ENCODE results near the gene CDH13.

CDH13 gene

DNA sequence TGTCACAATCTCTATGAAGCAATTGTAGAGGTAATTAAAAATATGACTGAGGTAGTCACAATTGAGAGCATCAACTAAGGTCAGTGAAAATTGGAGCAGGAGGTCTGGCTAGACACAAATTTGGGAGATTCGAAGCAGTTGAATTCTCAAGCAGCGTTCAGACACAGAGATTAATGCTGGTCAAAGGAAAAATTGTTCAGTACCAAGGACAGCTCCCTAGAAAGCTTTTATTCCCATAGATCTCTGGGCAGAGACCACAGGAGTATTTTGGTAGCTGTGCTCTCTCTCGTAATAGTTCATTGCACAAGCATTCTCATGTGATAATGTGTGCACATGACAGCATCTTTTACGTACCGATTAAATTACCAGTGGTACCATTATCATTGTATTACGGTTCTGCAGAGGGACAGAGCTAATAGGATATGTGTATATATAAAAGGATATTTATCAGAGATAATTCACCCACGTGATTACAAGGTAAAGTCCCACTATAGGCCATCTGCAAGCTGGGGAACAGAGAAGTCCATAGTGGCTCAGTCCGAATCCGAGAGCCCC is 793.5 kb downstream of the CDH13 start:
- TF ChIP-seq, protein P1, sequence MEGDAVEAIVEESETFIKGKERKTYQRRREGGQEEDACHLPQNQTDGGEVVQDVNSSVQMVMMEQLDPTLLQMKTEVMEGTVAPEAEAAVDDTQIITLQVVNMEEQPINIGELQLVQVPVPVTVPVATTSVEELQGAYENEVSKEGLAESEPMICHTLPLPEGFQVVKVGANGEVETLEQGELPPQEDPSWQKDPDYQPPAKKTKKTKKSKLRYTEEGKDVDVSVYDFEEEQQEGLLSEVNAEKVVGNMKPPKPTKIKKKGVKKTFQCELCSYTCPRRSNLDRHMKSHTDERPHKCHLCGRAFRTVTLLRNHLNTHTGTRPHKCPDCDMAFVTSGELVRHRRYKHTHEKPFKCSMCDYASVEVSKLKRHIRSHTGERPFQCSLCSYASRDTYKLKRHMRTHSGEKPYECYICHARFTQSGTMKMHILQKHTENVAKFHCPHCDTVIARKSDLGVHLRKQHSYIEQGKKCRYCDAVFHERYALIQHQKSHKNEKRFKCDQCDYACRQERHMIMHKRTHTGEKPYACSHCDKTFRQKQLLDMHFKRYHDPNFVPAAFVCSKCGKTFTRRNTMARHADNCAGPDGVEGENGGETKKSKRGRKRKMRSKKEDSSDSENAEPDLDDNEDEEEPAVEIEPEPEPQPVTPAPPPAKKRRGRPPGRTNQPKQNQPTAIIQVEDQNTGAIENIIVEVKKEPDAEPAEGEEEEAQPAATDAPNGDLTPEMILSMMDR (IDR thresholded peaks at IDR 0.05; ENCODE audit: low read depth, low read length) = no peak
- in situ Hi-C loops (cut with HindIII; ENCODE audit: low sequenced_read_pairs) = no loop called here
- peak; percentile 42 for DNase-seq (ENCODE audit: low read depth, low spot score)
- no peak overlapping the region for H3K4me3 ChIP-seq (ENCODE audit: low read depth, low read length)

- DNase-seq (ENCODE audit: low read depth, low spot score) = peak; percentile 34
- TF ChIP-seq, protein P1 (IDR thresholded peaks at IDR 0.05; ENCODE audit: low read depth, low read length) = no peak
- H3K4me3 ChIP-seq (ENCODE audit: low read depth, low read length) = no peak overlapping the region
- in situ Hi-C loops (cut with HindIII; ENCODE audit: low sequenced_read_pairs) = no loop called here
Observed at GRCh38 chr16:83433201-83433600, 806.4 kb downstream of the CDH13 start.

GRCh38 chr16:83437036-83437435 is 810.3 kb downstream of the CDH13 start:
- in situ Hi-C loops (cut with HindIII; ENCODE audit: low sequenced_read_pairs) = no loop called here

GRCh38 chr16:83438326-83438725 is 811.6 kb downstream of the CDH13 start:
- no peak for DNase-seq (ENCODE audit: low read depth, low spot score)
- in situ Hi-C loops (cut with HindIII; ENCODE audit: low sequenced_read_pairs) = no loop called here
- no peak overlapping the region for H3K4me3 ChIP-seq (ENCODE audit: low read depth, low read length)
- TF ChIP-seq, protein P1 (IDR thresholded peaks at IDR 0.05; ENCODE audit: low read depth, low read length) = no peak

More at GRCh38 chr16:83437036-83437435, 810.3 kb downstream of the CDH13 start:
- no peak overlapping the region for H3K4me3 ChIP-seq (ENCODE audit: low read depth, low read length)
- no peak for DNase-seq (ENCODE audit: low read depth, low spot score)
- TF ChIP-seq, protein P1 (IDR thresholded peaks at IDR 0.05; ENCODE audit: low read depth, low read length) = no peak

DNA sequence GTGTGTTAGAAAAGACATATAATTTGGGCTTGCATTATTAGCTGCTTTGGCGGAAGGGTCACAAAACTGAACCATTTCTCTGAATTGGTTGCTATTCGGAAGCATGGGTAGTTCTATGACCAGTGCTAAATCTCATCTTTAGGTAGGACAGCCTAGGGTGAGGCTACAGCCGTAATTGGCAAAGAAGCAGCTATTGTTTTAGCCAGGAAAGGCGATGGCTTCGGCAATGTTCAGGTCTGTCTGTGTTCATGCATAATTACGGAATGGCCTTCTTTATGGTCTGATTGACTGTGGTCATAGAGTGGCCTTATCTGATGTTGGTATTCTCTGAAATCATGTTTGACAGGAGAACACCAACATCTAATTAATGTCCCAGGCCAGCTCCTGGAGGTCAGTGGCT is 812.6 kb downstream of the CDH13 start:
- no peak for DNase-seq (ENCODE audit: low read depth, low spot score)
- TF ChIP-seq, protein P1 (IDR thresholded peaks at IDR 0.05; ENCODE audit: low read depth, low read length) = no peak
- no peak overlapping the region for H3K4me3 ChIP-seq (ENCODE audit: low read depth, low read length)
- in situ Hi-C loops (cut with HindIII; ENCODE audit: low sequenced_read_pairs) = no loop called here

DNA sequence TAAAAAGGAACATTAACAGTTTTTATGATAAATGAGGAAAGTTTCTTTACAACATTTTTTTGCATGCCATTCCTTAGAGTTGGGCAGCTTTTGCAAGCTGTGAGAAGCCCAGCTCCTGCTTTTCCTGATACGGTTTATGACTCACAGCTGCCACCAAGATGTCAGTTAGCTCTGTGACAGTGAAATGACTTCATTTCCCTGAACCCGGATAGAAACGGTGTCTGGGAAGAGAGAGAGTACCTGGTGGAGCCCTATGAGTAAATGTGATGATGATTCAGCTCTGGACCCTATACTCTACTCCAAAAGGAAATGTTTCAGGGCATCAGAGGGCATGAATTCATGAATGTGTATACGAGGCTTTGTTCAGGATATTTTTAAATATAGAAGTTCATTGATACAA is 814.7 kb downstream of the CDH13 start:
- TF ChIP-seq, protein P1 (IDR thresholded peaks at IDR 0.05; ENCODE audit: low read depth, low read length) = no peak
- no peak for DNase-seq (ENCODE audit: low read depth, low spot score)
- H3K4me3 ChIP-seq (ENCODE audit: low read depth, low read length) = no peak overlapping the region
- in situ Hi-C loops (cut with HindIII; ENCODE audit: low sequenced_read_pairs) = no loop called here

All from astrocyte of the spinal cord (primary cell).